ENCODE measurements around the gene DDI1.

- TF ChIP-seq TEAD4 (IDR thresholded peaks at IDR 0.05; ENCODE audit: low read length) (no peak), TEAD4 (CRISPR knock-in tag; IDR thresholded peaks at IDR 0.05; ENCODE audit: borderline replicate concordance) (no peak), ZNF589 (CRISPR knock-in tag; IDR thresholded peaks at IDR 0.05; ENCODE audit: low read depth) (no peak), EZH2 (IDR thresholded peaks at IDR 0.05; ENCODE audit: borderline replicate concordance, low read depth, low read length) (no peak)
These were observed 31.1 kb downstream of the DDI1 start for GRCh38 chr11:104067534-104067933.
